Spinal cord (tissue), 10 donors: ENCODE results near the gene SORBS1. TPM values are rescaled to one million over a fixed set of nuclear protein-coding genes. Genes with fewer than 3 reads are reported as not detected.
A peak's percentile ranks its signal among the peaks of the same experiment; 100 is the strongest.

ENCODE experiments used
- DNase-seq, 6 donors: peaks; one replicate each; pipeline versions ENCODE4 v3.0.0 to v3.0.0-alpha.2; 2013 to 2015; ENCODE audit warnings: low spot score in 6 of 6, low read depth in 4 of 6
- H3K27ac ChIP-seq: one replicate; pipeline ENCODE4 v1.5.1; 2013; ENCODE audit warnings: low read depth, low read length, control low read depth
- H3K27me3 ChIP-seq: one replicate; pipeline ENCODE4 v1.6.1; 2013; ENCODE audit warnings: low read length; ENCODE audit not compliant: control insufficient read depth, insufficient read depth
- H3K36me3 ChIP-seq: one replicate; pipeline ENCODE4 v1.6.1; 2013; ENCODE audit warnings: low read length; ENCODE audit not compliant: control insufficient read depth, insufficient read depth
- H3K4me1 ChIP-seq: one replicate; pipeline ENCODE4 v1.6.1; 2013; ENCODE audit warnings: low read length; ENCODE audit not compliant: control insufficient read depth, insufficient read depth
- H3K4me3 ChIP-seq: one replicate; pipeline ENCODE4 v1.5.1; 2013; ENCODE audit warnings: low read depth, low read length, control low read depth
- H3K9me3 ChIP-seq: one replicate; pipeline ENCODE4 v1.6.1; 2013; ENCODE audit warnings: low read length; ENCODE audit not compliant: control insufficient read depth, insufficient read depth
- WGBS: methylation state at CpG from one replicate; pipeline ENCODE4 v1.1.5; 2013; ENCODE audit warnings: missing lambda C conversion rate; ENCODE audit not compliant: insufficient coverage; 5-methylcytosine and 5-hydroxymethylcytosine counted together
- polyA plus RNA-seq, 2 donors: library from polyadenylated mRNA; unstranded; fragments of 120-200 nt; gene quantifications; one replicate each; pipeline ENCODE4 v1.2.1, GENCODE V29; 2013; ENCODE audit not compliant: insufficient read length in 2 of 2
- total RNA-seq, 2 donors: library from RNA; depleted of rRNA in 1 of 2; stranded (reverse); fragments of 120-200 nt in 1 of 2; fragments of >200 nt in 1 of 2; gene quantifications; one replicate each; pipeline versions ENCODE4 v1.2.3 to v1.2.4, GENCODE V29; 2013 to 2014
- donor health status: healthy.

SORBS1 gene
- total and polyA plus RNA-seq, 4 donors: 95.1 to 129 (median 100.0) TPM

DNA sequence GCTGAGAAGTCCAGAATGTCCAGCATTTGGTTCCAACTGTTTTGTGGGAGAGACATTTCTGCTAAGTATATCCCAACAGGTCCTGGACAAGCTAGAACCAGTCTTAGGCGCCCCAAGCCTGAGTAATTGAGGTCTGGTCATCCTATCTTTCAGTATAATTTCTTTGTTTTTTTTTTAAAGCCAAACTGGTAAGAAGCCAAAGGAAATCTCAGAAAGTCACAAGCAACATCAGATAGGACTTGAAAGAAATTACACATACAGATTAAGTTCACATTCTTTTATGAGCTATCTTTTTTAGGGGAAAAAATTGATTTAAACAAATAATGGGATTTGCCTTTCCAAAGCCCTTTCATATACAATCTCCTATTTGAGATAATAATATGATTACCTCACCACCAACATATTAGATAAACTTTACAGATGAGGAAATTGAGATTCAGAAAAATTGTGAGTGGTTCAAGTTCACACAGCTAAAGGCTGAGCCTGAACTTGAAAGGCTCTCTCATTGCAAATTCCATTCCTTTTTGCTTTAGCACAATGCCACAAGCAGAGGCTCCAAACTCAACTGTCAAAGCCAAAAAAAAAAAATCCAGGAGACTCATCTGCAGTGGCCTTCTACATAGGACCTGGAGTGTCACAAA lies 285.3 kb downstream of the SORBS1 start:
- no peak overlapping the region for H3K27ac ChIP-seq

DNA sequence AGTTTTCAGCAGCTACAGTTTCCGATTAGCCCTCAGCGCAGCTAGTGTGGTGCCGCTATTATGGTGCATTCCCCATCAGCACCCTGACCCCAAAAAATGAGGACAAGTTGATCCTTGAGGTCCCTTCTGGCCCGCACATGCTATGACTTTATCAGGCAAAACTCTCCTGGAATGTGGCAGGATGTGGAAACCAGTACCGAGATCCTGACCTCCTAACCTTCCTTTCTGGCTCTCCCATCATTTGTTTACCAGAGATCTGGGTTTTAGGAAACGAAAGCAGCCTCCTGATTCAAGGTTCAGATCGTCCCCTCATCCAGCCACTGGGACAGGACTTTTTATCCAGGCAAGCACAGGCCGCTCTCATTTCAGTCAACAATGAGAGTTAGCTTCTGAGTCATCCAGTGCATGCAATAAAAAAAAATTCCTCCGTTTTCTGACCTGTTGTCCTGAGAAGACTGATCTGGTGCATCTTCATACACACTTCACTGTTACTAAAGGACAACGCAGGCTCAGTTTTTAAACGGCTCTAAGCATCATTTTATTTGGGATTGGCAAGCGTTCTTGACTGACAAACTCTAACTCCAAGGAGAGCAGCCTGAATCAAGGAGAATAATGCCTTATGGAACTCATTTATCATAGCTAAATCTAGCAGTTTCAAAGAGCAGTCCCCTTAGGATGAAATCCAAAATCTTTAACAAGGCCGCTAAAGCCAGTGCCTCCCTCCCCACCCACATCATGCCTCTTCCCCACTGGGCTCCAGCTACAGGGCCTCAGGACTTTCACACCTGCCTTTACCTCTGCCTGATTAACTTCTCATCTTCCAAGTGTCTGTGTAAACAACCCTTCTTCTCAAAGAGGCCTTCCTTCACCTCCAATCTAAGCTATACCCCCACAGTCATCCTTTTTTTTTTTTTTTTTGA lies 287.5 kb downstream of the SORBS1 start:
- 80% methylated on average over 12 of the region's 13 CpGs for WGBS
- Histone ChIP-seq H3K27me3 (no peaks in the 10 kb centered on the region), H3K9me3 (no peaks in the 10 kb centered on the region), H3K36me3 (no peaks in the 10 kb centered on the region), H3K4me1 (no peaks in the 10 kb centered on the region), H3K27ac (no peak overlapping the region), H3K4me3 (no peak overlapping the region)
- DNase-seq: no peak

More for the DNA sequence above, 285.3 kb downstream of the SORBS1 start:
- no peaks in the 10 kb centered on the region for H3K36me3 ChIP-seq
- DNase-seq: no peak
- no CpG with 5 or more reads among the region's 1 CpG for WGBS
- H3K27me3 ChIP-seq: no peaks in the 10 kb centered on the region
- H3K9me3 ChIP-seq: no peaks in the 10 kb centered on the region
- H3K4me1 ChIP-seq: no peaks in the 10 kb centered on the region
- no peak overlapping the region for H3K4me3 ChIP-seq

DNA sequence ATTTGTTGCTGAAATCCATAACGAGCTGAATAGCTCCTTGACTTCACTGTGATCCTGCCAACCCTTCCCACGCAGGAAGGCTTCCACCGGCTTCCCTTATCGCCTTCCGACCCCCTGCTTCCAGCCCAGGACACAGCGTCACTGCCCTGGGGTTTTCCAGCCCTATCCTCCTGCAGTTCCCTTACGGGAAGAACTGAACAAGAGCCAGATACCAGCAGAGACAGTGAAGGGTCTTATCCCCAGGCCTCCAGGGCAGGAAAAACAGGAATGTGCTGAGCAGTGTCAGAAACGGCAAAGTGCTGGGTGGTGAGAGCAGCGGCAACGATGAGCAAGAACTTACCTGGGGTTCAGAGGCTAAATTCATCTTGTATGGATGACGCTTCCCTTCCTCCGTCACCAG lies 292.7 kb downstream of the SORBS1 start:
- no peaks in the 10 kb centered on the region for H3K27me3 ChIP-seq
- no peaks in the 10 kb centered on the region for H3K9me3 ChIP-seq
- no peaks in the 10 kb centered on the region for H3K4me1 ChIP-seq
- DNase-seq: peak in 1 of 6 donors; percentile 42
- whole genome bisulfite sequencing: 68% methylated on average over 10 of the region's 12 CpGs
- no peaks in the 10 kb centered on the region for H3K36me3 ChIP-seq
- no peak overlapping the region for H3K27ac ChIP-seq
- H3K4me3 ChIP-seq: no peak overlapping the region

DNA sequence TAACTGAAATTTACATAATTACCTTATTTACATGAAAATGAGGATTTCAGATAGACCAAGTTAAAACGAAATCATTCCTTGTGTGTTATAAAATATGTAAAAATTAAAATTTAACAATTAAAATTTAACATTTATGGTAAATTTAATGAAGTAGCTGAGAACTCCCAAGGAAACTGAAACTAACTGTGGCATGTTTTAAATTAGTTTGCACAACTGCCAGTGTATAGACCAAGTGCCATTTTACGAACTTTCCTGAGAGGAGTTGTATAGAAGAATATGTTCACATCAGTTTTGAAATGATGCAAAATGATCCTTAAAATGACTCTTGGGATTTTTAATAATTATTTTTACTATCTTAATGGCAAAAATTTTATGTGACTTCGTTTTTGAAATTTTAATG lies 293.9 kb downstream of the SORBS1 start:
- Histone ChIP-seq H3K4me1 (no peaks in the 10 kb centered on the region), H3K27ac (no peak overlapping the region), H3K4me3 (no peak overlapping the region), H3K9me3 (no peaks in the 10 kb centered on the region), H3K36me3 (no peaks in the 10 kb centered on the region), H3K27me3 (no peaks in the 10 kb centered on the region)
- WGBS: no CpG with 5 or more reads among the region's 3 CpGs
- no peak for DNase-seq

DNA sequence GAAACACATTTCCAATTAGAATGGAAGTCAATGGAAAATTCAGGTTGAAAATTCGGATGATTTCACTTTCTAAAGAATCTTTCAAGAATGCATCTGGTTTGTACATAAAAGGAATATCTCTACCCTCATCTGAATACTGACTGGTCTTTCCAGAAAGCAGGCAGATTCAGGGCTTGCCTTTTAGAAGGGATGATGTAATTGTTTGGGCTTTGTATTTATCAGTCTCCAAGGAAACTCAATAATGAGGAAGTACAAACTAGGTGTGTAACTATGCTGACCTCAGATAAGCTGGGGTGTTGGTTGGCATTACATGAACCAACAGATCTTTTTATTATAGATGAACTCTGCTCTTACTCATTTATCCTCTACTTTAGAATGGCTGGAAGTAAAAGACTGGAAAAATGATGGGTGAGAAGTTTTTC lies 294.5 kb downstream of the SORBS1 start:
- peak in 2 of 6 donors; percentile 13 to 35 for DNase-seq
- WGBS: no CpG with 5 or more reads among the region's 1 CpG
- no peak overlapping the region for H3K27ac ChIP-seq

DNA sequence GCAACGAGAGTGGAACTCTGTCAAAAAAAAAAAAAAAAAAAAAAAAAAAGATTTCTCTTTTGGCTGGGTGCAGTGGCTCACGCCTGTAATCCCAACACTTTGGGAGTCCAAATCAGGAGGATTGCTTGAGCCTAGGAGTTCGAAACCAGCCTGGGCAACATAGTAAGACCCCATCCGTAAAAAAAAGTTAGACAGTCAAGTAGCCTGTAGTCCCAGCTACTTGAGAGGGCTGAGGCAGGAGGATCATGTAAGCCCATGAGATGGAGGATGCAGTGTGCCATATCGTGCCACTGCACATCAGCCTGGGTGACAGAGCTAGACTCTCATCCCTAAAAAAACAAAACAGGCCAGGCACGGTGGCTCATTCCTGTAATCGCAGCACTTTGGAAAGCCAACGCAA lies 295.6 kb downstream of the SORBS1 start:
- H3K36me3 ChIP-seq: no peaks in the 10 kb centered on the region
- 94% methylated on average over 8 of the region's 8 CpGs for WGBS
- H3K27me3 ChIP-seq: no peaks in the 10 kb centered on the region
- H3K4me3 ChIP-seq: no peak overlapping the region
- no peak overlapping the region for H3K27ac ChIP-seq
- no peaks in the 10 kb centered on the region for H3K4me1 ChIP-seq
- H3K9me3 ChIP-seq: no peaks in the 10 kb centered on the region
- no peak for DNase-seq

More for the DNA sequence above, 294.5 kb downstream of the SORBS1 start:
- no peaks in the 10 kb centered on the region for H3K27me3 ChIP-seq
- no peaks in the 10 kb centered on the region for H3K36me3 ChIP-seq
- H3K4me1 ChIP-seq: no peaks in the 10 kb centered on the region
- no peak overlapping the region for H3K4me3 ChIP-seq
- no peaks in the 10 kb centered on the region for H3K9me3 ChIP-seq

DNA sequence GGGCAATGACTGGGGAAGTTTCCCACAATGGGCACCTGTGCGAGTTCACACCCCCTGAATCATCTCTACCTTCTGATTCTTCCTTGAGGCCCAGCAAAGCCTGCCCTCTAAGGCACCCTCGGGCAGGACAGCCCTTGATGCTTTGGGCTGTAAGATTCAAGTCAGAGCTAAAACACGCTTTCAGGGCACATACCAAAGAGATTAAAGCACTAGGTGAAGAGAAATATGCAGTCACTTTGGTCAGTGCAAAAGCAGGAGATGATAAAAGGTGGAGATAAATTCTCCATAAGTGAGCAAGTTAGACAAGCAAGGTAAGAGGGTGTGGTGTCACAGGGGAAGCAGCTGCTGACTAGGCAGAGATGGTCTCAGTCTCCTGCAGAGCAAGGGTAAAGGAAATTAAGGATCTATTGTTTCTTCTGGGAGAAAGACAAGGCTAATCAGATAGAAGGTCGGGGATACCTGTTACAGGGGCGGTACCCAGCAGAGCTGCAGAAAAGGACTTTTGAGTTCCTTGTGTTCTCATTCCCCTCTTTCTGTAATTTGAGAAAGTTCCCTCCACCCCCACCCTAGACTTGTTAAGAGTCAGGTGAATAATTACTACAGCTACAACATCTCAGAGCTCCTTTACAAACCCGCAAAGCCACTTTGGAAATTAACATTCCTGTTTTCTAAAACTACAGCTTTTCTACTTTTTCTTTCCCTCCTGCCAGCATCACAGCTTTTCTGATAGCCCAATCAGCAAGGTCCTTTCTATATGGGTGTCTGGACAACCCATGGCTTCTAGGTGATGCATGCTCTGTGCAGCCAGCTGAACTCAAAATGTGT lies 296.7 kb downstream of the SORBS1 start:
- WGBS: 92% methylated on average over 4 of the region's 6 CpGs
- H3K36me3 ChIP-seq: no peaks in the 10 kb centered on the region

DNA sequence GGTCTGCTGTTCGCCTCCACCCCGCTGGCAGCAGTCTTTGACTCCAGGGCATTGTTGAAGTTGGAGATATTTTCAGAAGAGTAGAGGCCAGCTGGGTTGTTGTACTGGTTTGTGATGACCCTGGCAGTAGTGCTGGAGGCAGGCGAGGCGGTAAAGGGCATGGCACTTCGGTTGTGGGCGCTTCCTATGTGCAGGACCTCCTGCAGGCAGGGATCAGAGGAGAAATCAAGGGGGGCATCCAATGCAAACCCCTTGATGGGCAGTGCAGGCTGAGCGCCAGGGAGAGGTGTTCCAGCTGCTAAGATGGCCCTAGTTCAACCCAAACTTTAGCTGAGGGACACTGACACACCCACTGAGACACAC lies 297.3 kb downstream of the SORBS1 start:
- DNase-seq: no peak
- Histone ChIP-seq H3K27ac (no peak overlapping the region), H3K4me1 (no peaks in the 10 kb centered on the region), H3K9me3 (no peaks in the 10 kb centered on the region), H3K27me3 (no peaks in the 10 kb centered on the region), H3K36me3 (no peaks in the 10 kb centered on the region), H3K4me3 (no peak overlapping the region)
- 94% methylated on average over 7 of the region's 7 CpGs for WGBS

More for the DNA sequence above, 296.7 kb downstream of the SORBS1 start:
- H3K27me3 ChIP-seq: no peaks in the 10 kb centered on the region
- no peak for DNase-seq
- no peak overlapping the region for H3K4me3 ChIP-seq
- H3K27ac ChIP-seq: no peak overlapping the region
- no peaks in the 10 kb centered on the region for H3K4me1 ChIP-seq
- no peaks in the 10 kb centered on the region for H3K9me3 ChIP-seq

DNA sequence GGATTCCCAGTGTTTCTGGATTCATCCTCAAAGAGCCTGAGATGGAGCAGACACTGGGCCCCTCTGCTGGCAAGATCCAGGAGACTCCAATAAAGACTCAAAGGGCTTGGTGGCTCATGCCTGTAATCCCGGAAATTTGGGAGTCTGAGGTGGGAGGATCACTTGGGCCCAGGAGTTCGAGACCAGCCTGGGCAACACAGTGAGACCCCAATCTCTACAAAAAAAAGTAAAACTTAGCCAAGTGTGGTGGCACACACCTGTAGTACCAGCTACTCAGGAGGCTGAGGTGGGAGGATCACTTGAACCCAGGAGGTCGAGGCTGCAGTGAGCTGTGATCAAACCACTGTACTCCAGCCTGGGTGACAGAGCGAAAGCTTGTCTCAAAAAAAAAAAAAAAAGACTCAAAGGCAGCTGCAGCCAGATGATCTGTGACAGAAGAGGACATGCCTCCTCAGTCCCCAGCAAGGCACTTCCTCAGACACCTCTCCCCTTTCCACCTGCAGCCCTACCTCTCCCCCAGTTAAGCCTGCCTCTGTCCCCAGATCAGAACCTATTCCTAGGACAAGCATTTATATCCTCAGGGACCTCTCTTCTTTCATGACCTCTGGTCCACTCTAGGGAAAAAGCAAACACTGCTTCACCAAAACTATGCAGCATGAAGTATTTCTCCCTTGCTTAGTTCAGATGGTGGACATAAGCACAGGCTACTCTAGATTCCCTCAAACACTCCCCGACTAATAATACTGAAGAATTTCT lies 298.2 kb downstream of the SORBS1 start:
- no peak for DNase-seq
- Histone ChIP-seq H3K4me3 (no peak overlapping the region), H3K4me1 (no peaks in the 10 kb centered on the region), H3K36me3 (no peaks in the 10 kb centered on the region), H3K9me3 (no peaks in the 10 kb centered on the region), H3K27ac (no peak overlapping the region), H3K27me3 (no peaks in the 10 kb centered on the region)
- 91% methylated on average over 2 of the region's 5 CpGs for WGBS
